OCI-M2 (cell line): ENCODE measurements around the gene FRK.
"Not testable (repeated sequence)": the region's sequence is repeated elsewhere in the genome, so short reads cannot be mapped to it uniquely, and the experiment has no call there.

Experiments used
- DNase-seq: peaks from one replicate; lab custom pipeline; 2025; ENCODE audit not compliant: unreplicated experiment; lab: John Stamatoyannopoulos, UW

The FRK gene, protein sequence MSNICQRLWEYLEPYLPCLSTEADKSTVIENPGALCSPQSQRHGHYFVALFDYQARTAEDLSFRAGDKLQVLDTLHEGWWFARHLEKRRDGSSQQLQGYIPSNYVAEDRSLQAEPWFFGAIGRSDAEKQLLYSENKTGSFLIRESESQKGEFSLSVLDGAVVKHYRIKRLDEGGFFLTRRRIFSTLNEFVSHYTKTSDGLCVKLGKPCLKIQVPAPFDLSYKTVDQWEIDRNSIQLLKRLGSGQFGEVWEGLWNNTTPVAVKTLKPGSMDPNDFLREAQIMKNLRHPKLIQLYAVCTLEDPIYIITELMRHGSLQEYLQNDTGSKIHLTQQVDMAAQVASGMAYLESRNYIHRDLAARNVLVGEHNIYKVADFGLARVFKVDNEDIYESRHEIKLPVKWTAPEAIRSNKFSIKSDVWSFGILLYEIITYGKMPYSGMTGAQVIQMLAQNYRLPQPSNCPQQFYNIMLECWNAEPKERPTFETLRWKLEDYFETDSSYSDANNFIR

DNA sequence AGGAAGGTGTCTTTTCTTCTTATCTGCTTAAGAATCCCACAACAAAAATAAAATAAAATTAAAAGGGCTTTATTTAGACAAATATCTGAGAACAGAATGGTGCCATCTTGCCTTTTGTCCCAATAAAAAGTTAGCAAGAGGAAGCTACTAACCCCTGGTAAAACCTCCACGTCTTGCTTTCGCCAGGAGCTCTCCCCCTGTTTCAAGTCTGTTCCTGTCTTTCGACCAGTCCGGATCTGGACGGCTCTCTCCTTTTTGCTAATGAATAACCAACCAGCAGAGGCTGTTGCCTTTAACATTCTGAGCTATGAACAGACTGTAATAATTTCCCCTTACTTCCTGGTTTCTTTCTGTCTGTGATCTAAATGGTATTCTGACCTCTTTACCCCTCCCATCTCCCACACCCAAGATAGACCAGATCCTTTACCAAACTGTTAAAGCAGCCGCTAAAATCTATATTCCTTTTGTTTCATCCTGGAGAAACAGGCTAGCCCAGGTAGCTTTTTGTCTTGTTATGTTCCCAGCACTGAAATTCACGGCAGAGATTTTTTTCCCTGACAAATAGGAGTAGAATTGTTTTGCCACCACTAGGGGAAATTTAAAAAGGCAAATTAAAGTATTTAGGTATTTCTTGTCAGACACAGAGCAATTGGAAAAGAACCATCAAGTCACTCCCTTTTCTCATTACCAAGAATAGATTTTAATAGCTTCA, at the start of gene FRK:
TSS of gene FRK (minus strand) at position 320 of the 712 bp plus-strand sequence. CDS start 580 bp downstream, outside the sequence.
- DNase-seq, result no peak

DNA sequence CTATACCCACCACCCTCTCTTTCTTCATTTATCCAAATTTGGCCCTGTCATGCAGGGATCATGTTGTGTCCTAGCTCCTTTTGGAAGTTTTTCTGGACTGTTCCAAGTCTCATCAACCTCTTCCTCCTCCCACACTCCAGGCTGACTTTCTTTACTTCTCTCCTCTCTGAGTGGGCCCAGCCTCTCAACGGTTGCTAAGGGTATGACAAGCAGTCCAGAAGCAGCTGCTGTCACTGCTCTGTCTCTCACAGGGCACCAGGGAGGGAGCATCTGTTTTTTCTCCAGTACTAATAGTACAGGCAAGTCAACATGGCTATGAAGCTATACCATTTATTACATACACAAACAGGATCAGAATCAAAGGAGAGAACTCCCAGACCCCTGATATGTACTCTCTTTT, 48.1 kb upstream of the FRK start:
- no peak for DNase-seq

DNA sequence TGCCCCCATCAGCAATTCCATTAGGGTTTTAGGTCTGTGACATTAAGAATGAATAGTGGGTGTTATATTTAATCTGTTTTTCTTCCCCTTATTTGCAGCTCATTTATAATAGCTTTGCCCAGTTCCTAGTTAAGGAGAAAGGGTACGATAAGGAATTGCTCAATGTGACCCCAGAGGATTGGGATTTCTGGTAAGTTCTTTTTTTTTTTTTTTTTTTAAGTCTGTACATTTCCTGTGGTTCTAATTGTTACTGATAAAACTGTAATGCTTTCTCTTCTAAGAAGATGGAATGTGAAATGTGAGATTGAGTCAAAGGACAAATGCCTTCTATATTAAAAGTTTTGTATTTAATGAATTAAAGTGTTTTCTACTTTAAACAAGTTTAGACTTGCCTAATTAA, 45.5 kb upstream of the FRK start:
- no peak for DNase-seq

DNA sequence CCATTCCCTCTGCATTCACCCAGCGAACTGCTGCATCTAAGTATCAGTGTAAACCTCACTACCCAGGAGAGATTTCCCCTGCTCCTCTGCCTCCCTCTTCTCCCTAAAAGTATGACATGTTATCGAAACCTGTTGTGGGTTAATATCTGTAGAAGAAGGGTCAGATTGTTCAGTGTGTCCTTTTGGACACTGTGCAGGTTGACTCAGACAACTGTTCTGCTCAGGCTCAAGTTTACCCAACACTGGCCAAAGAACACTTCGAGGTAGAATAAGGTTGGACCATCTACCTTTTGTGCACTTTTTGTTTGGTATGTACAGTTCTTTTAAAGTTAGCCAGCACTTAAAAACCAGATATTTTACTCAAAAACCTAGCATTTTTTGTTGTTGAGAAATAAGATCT, 44.6 kb upstream of the FRK start:
- no peak for DNase-seq

DNA sequence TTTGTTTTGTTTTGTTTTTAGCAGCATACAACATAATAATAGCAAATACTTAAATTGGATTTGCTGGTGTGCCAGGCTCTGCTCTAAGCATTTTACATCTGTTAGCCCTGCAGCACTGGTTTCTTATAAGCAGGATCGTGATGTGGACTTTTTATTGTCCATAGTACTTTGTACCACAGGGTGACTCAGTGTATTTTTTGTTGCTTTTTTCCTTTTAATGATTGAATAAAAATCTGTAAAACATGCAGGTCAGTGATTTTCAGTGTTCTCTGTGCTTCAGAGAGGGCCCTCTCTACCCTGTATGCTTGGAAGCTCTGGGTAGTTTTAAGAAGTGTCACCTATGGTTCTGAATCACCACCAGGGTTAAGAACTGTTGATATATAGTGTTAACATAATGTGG, 43.9 kb upstream of the FRK start:
- no peak for DNase-seq

DNA sequence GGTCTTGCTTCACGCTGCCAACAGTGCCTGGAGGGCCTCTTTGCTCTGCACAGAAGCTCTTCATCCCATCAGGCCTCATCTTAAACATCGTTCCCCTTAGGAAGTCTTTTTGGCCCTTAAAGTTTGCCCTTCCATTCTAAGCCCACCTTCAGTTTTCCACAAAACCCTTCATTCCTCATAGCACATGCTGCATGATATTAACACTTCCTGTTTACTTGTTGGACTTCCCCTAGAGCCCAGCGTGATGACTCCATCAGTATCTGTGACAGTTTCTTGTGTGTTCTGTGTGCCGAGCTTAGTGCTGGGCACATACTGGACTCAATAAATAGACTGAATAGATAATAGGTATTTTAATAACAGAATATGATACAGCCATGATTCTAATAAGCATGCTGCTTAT, 42.2 kb upstream of the FRK start:
- DNase-seq, result no peak

DNA sequence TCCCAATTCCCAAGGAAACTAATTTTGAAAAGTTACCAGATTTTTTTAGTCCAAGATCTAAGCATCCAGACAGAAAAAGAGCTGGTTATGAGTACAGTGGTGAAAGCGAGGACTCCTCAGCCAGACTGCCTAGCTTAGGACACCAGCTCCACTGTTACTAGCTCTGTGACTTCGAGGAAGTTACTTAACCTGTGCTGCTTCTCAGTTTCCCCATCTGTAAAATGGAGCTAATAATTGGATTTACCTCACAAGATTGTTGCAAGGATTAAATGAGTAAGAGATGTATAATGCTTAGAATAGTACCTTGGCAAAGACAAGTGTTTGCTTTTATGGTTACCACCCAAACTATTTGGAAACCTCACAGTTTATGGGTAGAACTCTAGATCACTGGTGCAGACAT, 41.1 kb upstream of the FRK start:
- no peak for DNase-seq

DNA sequence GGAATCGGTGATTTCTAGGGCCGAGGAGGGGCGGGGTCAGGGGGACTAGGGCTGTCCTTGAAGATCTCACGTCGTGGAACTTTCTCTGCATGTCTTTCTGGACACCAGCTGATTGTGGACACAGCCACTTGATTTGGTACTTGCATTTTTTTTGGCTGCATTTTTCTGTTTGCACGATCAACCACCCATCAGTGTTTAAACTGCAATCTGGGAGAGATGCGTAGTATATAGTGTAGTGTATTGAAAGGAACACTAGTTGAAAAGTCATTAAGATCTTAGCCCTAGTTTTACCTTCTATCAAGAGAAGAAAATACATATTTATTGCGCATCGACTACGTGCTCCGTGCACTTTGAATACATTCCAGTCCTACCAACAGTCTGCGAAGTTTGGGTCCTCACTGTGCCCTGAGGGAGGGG, 40.6 kb upstream of the FRK start:
- DNase-seq, result no peak

DNA sequence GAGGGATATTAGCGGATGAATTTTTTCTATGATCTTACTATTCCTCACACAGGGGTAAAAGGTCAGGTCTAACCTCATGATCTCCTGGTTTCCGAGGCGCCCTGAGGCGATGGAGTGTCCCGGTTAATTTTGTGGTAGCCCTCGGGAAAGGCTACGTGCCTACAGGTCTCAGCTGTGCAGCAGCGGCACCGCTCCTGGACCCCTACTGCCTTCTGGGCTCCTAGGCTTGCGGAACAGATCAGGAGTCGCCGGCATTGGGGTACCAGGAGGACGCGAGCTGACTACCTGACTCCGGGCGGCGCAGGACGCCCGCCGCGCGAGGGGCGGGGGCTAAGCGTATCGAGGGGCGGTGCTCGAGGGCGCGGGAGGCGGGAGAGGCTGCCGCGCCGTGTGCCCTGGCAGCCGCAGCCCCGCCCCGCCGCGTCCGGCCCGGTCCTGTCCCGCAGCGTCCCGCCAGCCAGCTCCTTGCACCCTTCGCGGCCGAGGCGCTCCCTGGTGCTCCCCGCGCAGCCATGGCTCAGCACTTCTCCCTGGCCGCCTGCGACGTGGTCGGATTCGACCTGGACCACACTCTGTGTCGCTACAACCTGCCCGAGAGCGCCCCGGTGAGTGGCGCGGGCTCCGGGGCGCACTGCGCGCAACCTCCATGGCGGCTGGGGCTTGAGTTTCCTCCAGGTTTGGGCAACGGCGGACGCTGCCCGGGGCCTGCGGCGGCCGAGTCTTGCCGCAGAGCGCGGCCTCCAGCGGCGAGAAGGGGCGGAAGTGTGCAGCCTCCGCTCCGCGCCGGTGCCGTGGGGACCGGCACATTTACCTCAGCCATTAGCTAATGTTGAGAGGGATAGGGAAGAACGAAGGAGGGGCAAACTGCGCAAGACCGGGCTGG, 40.0 kb upstream of the FRK start, which contains the start of gene NT5DC1:
TSS of gene NT5DC1 (plus strand) at position 435 of the 883 bp plus-strand sequence. CDS start at position 513, 78 bp downstream.
- peak; percentile 43 for DNase-seq

DNA sequence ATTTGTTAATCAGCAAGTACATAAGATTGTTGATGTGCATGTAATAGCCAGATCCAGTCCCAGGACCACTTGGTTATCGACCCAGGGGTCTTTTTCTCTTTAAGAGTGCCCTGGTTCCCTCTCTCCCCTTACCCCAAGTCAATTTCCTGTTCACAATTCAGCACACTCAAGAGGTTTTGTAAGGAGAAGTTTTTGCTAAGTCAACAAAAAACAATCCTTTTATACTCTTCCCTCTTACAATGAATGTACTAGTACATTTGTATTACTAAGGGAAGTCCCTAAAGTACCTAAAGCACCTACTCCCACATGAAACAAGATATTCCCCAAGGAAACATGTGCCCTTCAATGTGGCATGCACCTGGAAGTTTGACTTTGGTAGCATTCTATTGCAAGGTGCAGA, 38.3 kb upstream of the FRK start:
- DNase-seq, result no peak

DNA sequence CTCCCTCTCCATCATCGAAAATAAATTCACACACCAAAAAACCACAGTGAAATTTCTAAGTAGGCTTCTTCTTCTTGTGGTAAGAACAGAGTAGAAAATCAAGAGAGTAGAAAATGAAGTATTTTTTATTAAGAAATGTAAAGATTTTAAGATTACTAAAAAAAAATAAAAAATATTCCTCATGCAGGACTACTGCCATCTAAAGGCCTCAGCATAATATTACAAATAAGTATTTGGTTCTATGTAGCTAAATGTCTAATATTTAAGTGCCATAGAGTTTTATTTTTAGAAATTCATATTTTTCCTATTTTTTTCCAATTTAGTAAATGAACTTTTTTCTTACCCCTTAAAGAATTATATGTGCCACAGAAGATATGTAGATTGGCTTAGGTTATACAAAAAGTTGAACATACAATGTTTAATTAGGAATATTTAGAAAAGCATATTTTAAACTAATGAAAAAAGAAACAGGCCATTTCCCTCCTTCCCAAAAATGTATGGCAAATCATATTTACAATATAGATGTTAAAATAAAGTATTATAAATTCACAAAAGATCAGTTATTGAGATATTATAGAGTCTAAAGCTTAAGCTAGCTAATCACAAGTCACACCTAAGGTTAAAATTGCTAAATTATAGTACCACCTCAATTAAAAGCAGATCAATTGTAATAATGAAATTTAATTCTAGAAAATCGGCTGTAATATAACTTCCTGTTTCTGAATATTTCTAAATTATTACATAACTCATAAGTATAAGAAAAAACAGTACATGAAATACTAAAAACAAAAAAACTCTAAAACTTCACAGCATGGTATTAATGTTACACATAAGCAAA, 36.5 kb upstream of the FRK start:
- no peak for DNase-seq

DNA sequence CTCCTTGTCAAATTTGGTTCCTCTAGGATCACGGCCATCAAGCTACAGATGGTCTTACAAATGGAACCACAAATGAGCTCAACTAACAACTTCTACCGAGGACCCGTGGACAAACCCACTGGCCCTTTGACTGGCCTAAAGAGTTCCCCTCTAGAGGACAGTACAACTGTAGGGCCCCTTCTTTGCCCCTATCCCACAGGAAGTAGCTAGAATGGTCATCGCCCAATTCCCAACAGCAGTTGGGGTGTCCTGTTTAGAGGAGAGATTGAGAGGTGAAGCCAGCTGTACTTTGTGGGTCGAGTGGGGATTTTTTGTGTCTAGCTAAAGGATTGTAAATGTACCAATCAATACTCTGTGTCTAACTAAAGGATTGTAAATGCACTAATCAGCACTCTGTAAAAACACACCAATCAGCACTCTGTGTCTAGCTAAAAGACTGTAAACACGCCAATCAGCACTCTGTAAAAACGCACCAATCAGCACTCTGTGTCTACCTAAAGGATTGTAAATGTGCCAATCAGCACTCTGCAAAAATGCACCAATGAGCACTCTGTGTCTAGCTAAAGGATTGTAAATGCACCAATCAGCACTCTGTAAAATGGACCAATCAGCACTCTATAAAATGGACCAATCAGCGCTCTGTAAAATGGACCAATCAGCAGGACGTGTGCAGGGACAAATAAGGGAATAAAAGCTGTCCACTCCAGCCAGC, 35.5 kb upstream of the FRK start:
- DNase-seq, result not testable (repeated sequence)

DNA sequence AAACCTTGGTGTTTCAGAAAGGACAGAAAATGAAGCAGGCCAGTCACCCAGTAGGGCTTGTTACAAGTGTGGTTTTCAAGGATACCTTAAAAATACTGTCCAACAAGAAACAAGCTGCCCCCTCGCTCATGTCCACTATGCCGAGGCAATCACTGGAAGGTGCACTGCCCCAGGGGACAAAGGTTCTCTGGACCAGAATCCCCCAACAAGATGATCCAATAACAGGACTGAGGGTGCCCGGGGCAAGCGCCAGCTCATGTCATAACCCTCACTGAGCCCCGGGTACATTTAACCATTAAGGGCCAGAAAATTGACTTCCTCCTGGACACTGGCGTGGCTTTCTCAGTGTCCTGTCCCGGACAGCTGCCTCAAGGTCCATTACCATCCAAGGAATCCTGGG, 33.4 kb upstream of the FRK start:
- no peak for DNase-seq

DNA sequence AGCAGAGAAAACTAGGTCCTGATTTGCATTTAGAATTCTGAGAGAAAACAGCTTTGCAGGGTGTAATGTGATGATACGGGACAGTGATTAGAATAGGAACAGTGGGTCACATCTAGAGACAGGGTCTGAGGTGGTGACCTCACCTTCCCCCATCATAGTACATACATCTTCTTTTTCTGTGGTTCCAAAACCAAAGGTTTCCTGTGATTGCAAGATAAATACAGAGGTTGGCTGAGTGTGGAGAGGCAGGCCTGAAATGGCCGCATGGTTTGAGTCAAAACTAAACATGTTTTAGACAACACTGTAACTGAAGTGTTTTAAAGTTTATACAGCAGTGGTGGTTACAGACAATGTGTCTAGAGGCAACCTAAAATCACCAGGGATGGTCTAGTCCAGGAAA, 29.6 kb upstream of the FRK start:
- DNase-seq, result no peak

DNA sequence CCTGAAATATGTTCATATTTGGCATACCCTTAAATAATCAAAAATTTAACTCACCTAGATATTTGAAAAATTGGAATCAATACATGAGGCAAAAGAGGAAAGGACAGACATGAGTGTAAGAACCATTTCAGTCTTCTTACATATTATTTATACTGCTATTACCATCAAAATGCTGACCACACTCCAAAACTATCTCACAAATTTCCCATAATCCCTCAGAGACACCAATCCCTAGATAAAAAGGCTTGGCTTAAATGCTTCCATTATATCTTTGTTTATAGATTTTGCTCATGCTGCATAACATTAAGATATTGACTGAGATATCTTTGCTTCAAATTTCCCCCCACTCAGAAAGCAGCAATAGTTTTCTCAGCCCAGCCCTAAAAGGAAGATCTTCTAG, 28.3 kb upstream of the FRK start:
- DNase-seq, result no peak

DNA sequence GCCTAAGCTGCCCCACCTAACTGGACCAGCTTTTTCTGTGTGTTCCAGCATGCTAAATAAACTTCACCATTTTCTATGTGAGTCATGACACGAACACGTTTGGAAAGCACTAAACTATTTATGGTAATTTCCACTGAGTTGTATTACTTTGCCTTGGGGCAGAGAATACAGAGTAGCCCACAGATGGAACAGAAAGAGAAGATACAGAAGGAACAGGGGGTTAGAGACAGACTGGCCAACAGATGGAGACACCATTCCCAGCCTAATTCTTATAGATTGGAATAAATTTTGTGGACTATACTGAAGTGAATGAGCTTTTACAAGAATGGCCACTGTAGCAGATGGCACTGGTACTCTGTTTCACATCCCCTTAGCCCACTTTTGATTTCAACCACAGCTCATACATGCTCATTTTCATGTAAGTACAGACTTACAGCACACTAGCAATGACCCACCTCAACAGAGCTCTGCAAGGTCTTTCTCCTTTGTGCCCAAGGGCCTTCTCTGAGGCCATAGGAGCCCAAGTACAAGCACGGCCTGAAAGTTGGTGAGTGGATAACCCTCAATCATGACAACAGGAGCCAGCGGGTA, 26.8 kb upstream of the FRK start:
- DNase-seq, result no peak

DNA sequence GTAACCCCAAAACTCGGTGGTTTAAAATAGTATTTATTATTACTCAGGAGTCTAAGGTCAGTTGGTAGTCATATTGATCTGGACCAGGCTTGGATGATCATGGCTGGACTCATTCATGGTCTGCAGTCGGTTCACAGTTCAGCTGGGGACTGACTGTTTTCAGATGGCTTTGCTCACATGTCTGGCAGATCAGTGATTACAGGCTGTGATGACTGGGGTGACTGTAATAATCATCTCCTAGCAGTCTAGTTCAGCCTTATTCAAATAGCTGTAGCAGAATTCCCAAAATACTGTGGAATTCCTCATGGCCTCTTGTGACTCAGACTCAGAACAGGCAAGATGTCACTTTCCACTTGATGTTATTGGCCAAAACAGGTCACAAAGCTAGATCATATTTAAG, 23.6 kb upstream of the FRK start:
- DNase-seq, result no peak

DNA sequence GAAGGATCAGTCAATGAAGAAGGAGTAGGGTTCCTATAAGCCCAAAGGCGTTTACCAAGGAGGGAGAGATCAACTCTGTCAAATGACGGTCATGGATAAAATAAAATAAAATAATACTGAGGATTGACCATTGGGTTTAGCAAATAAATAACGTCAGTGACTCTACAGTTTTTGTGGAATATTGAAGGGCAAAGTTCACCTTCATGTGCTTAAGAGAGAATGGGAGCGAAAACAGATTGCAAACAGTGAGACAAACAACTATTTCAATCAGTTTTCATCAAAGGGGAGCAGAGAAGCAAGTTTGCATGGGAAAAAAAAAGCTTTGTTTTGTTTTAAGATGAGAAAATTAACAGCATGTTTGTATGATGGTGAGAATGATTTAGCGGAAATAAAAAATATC, 22.4 kb upstream of the FRK start:
- no peak for DNase-seq

DNA sequence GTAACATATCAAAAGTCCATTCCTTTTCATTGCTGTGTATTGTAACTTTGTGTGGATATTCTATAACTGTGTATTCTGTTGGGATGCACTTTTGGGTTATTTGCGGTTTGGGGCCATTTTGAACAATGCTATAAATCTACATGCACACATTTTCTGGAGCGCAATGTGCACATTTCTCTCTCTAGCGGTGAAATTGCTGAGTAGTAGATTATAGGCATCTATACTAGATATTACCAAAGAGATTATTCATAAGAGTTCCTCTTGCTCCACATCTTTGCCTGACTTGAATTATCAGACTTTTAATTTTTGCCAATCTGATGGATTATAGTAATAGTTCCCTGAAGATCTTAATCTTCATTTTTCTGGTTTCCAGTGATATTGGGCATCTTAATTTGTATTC, 18.3 kb upstream of the FRK start:
- DNase-seq, result no peak
